PC-9 (cell line): Measurements from ENCODE around the gene SLC12A3. TPM values are rescaled to one million over a fixed set of nuclear protein-coding genes. Genes with fewer than 3 reads are reported as not detected.

Source experiments
- BruUV-seq: library from RNA; stranded (reverse); fragments of 400-500 nt; replicated peaks from 2 replicates; lab custom pipeline; 2021; lab: Mats Ljungman, UMichigan
- CTCF ChIA-PET: fragments of 300-600 bp; sonication (Branson Sonifier 250); formaldehyde crosslinking; loops from one replicate; lab custom pipeline; 2022; ENCODE audit warnings: antibody characterized with exemption; lab: Charles Lee
- POLR2A ChIA-PET: fragments of 300-600 bp; sonication (Branson Sonifier 250); formaldehyde crosslinking; loops from one replicate; lab custom pipeline; 2022; ENCODE audit warnings: antibody characterized with exemption; ENCODE audit not compliant: unreplicated experiment; lab: Charles Lee
- DNase-seq, 2 experiments: peaks; one replicate each; pipeline versions ENCODE4 v3.0.0 to v3.0.0-alpha.2; 2015 to 2022; ENCODE audit warnings: mixed read lengths in 1 of 2
- H2AFZ ChIP-seq: fragments of 200-600 bp; sonication (generic); 2 replicates; pipeline ENCODE4 v1.8.1; 2017; ENCODE audit warnings: antibody characterized with exemption
- H3F3A ChIP-seq: fragments of 200-600 bp; sonication (generic); 2 replicates; pipeline ENCODE4 v1.8.1; 2017; ENCODE audit warnings: antibody characterized with exemption, mild to moderate bottlenecking, low read depth; ENCODE audit not compliant: insufficient read depth
- H3K27ac ChIP-seq: fragments of 200-600 bp; sonication (generic); 2 replicates; pipeline ENCODE4 v1.6.1; 2016; ENCODE audit warnings: mixed run types
- H3K27me3 ChIP-seq: fragments of 200-600 bp; sonication (generic); 2 replicates; pipeline ENCODE4 v1.6.1; 2016; ENCODE audit warnings: low read depth, mixed run types; ENCODE audit not compliant: insufficient read depth
- H3K36me3 ChIP-seq: fragments of 200-600 bp; sonication (generic); 2 replicates; pipeline ENCODE4 v1.6.1; 2016; ENCODE audit warnings: low read depth, mixed run types
- H3K4me1 ChIP-seq: fragments of 200-600 bp; sonication (generic); replicated peaks from 2 replicates; pipeline ENCODE4 v1.6.1; 2016; ENCODE audit warnings: mixed run types; ENCODE audit not compliant: insufficient read depth
- H3K4me2 ChIP-seq: fragments of 200-600 bp; sonication (generic); 2 replicates; pipeline ENCODE4 v1.6.1; 2017; ENCODE audit warnings: mixed run types
- H3K4me3 ChIP-seq: fragments of 200-600 bp; sonication (generic); 2 replicates; pipeline ENCODE4 v1.6.1; 2016; ENCODE audit warnings: mixed run types
- H3K79me2 ChIP-seq: fragments of 200-600 bp; sonication (generic); 2 replicates; pipeline ENCODE4 v1.6.1; 2017; ENCODE audit warnings: low read depth, mixed run types
- H3K9me2 ChIP-seq: fragments of 200-600 bp; sonication (generic); 2 replicates; pipeline ENCODE4 v1.8.1; 2017; ENCODE audit warnings: mild to moderate bottlenecking; ENCODE audit not compliant: insufficient read depth
- H3K9me3 ChIP-seq: fragments of 200-600 bp; sonication (generic); 2 replicates; pipeline ENCODE4 v1.8.1; 2016; ENCODE audit warnings: low read depth; ENCODE audit not compliant: insufficient read depth
- H4K20me1 ChIP-seq: fragments of 200-600 bp; sonication (generic); 2 replicates; pipeline ENCODE4 v1.8.1; 2017; ENCODE audit not compliant: insufficient read depth
- CTCF ChIP-seq: fragments of 200-600 bp; sonication (generic); conservative IDR thresholded peaks from 2 replicates; pipeline ENCODE4 v1.6.1; 2017; ENCODE audit warnings: mixed run types, antibody characterized with exemption, mild to moderate bottlenecking, moderate library complexity
- EZH2 ChIP-seq: fragments of 200-600 bp; sonication (generic); IDR thresholded peaks from 2 replicates; pipeline ENCODE4 v1.8.0; 2017; ENCODE audit warnings: antibody characterized with exemption, low read depth
- intact Hi-C: fragments of 100-400 bp; cut with micrococcal nuclease; formaldehyde crosslinking; loops from one replicate; pipeline ENCODE4 v1.10.0; 2022; ENCODE audit not compliant: unreplicated experiment
- microRNA-seq: library from miRNA; unstranded; fragments of <30 nt; microRNA quantifications from one replicate; pipeline ENCODE4 v1.2.0, GENCODE V29; 2021; ENCODE audit warnings: borderline number of aligned reads, borderline replicate concordance
- total RNA-seq: library from RNA; stranded (reverse); gene quantifications from 2 replicates; pipeline ENCODE4 v1.2.3, GENCODE V29; 2021

SLC12A3 gene
- total RNA-seq, 1 experiment from 2014 or later = 0.26 TPM

GRCh38 chr16:56964243-56965148 is 99.5 kb downstream of the SLC12A3 start:
- intact Hi-C loops = no loop called here
- Histone ChIP-seq H3K36me3 (no peaks in the 10 kb centered on the region), H3K27ac (peak overlapping the region; percentile 38; the same call in 1 of the 2 replicates)

More at GRCh38 chr16:56964243-56965148, 99.5 kb downstream of the SLC12A3 start:
- H3K9me2 ChIP-seq = no peaks in the 10 kb centered on the region
- POLR2A ChIA-PET = interaction anchor here (0.6 kb wide), 1 partner anchor 20 kb away, joined by 3 read pairs; no protein-coding TSS in a partner anchor
- no peak overlapping the region for H2AFZ ChIP-seq
- no TSS peak for BruUV-seq
- H3K4me3 ChIP-seq = no peak overlapping the region
- H3K4me1 ChIP-seq = peaks cover 17% of the 10 kb centered on the region
- peaks cover 11% of the 10 kb centered on the region for H3F3A ChIP-seq
- no peaks in the 10 kb centered on the region for H3K27me3 ChIP-seq
- peak; percentile 96 for TF ChIP-seq CTCF
- no peak for TF ChIP-seq EZH2
- no peaks in the 10 kb centered on the region for H3K79me2 ChIP-seq
- CTCF ChIA-PET = interaction anchor here (0.7 to 1.2 kb wide), 3 partner anchors 10 to 49 kb away, joined by 3 read pairs; no protein-coding TSS in a partner anchor
- DNase-seq = peak; percentile 77 to 78
- no peaks in the 10 kb centered on the region for H4K20me1 ChIP-seq
- H3K9me3 ChIP-seq = no peaks in the 10 kb centered on the region
- H3K4me2 ChIP-seq = peak overlapping the region; percentile 31; the same call in 1 of the 2 replicates

Small RNAs within 50 kb of the gene (microRNA-seq; reads per million reads assigned to microRNA genes)
- 736 reads per million, percentile 73 among the genes with 10 or more reads in this experiment for gene MIR138-2
- gene MIR6863 = not detected

Other genes with a start within 250 kb of the SLC12A3 start
- gene MT1E, start 239.4 kb upstream of the SLC12A3 start, total RNA-seq = 22.0 and 22.2 TPM in 2 replicates
- gene MT1M, start 232.5 kb upstream of the SLC12A3 start, total RNA-seq = not detected in 2 replicates
- gene MT1A, start 226.5 kb upstream of the SLC12A3 start, total RNA-seq = 16.9 and 23.5 TPM in 2 replicates
- gene MT1B, start 213.3 kb upstream of the SLC12A3 start, total RNA-seq = not detected in 2 replicates
- 4.0 and 10.3 TPM in 2 replicates for gene MT1F, start 207.2 kb upstream of the SLC12A3 start, total RNA-seq
- gene MT1G, start 197.1 kb upstream of the SLC12A3 start, total RNA-seq = not detected in 2 replicates
- not detected in 2 replicates for gene MT1H, start 195.4 kb upstream of the SLC12A3 start, total RNA-seq
- 18.9 and 41.2 TPM in 2 replicates for gene MT1X, start 182.7 kb upstream of the SLC12A3 start, total RNA-seq
- 74.7 and 92.4 TPM in 2 replicates for gene NUP93, start 135.1 kb upstream of the SLC12A3 start, total RNA-seq
- gene HERPUD1, start 66.9 kb downstream of the SLC12A3 start, total RNA-seq = 23.5 and 35.3 TPM in 2 replicates
- gene CETP, start 96.7 kb downstream of the SLC12A3 start, total RNA-seq = not detected in 2 replicates
- gene NLRC5, start 124.3 kb downstream of the SLC12A3 start, total RNA-seq = 21.9 and 29.7 TPM in 2 replicates
- 34.7 and 35.2 TPM in 2 replicates for gene CPNE2, start 227.4 kb downstream of the SLC12A3 start, total RNA-seq